ENCODE results near the gene NEK11.

- TF ChIP-seq CTCF (IDR thresholded peaks at IDR 0.05) (peak in 2 of 6 experiments; percentile 13 to 20), POLR2A (IDR thresholded peaks at IDR 0.05) (no peak)
Observed at GRCh38 chr3:131053043-131053859, 26.6 kb downstream of the NEK11 start.
